Glutamatergic neuron (in vitro differentiated cells): ENCODE data around the gene NKAPL. TPM values are rescaled to one million over a fixed set of nuclear protein-coding genes. Genes with fewer than 3 reads are reported as not detected.

Source experiments
- DNase-seq: peaks from one replicate; pipeline ENCODE4 v3.0.0; 2022
- H3K27ac Mint-ChIP-seq: one replicate; pipeline ENCODE4 v1.8.0; 2020; ENCODE audit warnings: mild to moderate bottlenecking, mixed read lengths, inconsistent platforms; ENCODE audit not compliant: unreplicated experiment
- H3K27me3 Mint-ChIP-seq: one replicate; pipeline ENCODE4 v1.8.0; 2020; ENCODE audit warnings: mild to moderate bottlenecking, moderate library complexity, mixed read lengths, inconsistent platforms; ENCODE audit not compliant: unreplicated experiment
- H3K36me3 Mint-ChIP-seq: one replicate; pipeline ENCODE4 v1.8.0; 2020; ENCODE audit warnings: mild to moderate bottlenecking, mixed read lengths, inconsistent platforms; ENCODE audit not compliant: unreplicated experiment
- H3K4me1 Mint-ChIP-seq: one replicate; pipeline ENCODE4 v1.8.0; 2020; ENCODE audit warnings: mild to moderate bottlenecking, low read depth, mixed read lengths, inconsistent platforms; ENCODE audit not compliant: unreplicated experiment
- H3K4me3 Mint-ChIP-seq: one replicate; pipeline ENCODE4 v1.8.0; 2020; ENCODE audit warnings: mild to moderate bottlenecking, mixed read lengths, inconsistent platforms; ENCODE audit not compliant: unreplicated experiment
- H3K9me3 Mint-ChIP-seq: one replicate; pipeline ENCODE4 v1.8.0; 2020; ENCODE audit warnings: mild to moderate bottlenecking, moderate library complexity, mixed read lengths, inconsistent platforms; ENCODE audit not compliant: unreplicated experiment
- CTCF ChIP-seq: fragments of 200-600 bp; sonication (generic); IDR thresholded peaks from one replicate; pipeline ENCODE4 v1.5.0; 2021; ENCODE audit not compliant: partially characterized antibody, unreplicated experiment
- total RNA-seq: library from RNA; stranded (reverse); fragmentation: NEBNext Ultra II Directional; extraction: Animal tissue kit (Norgen Biotek cat#: 25700); gene quantifications from one replicate; pipeline ENCODE4 v1.2.1, GENCODE V29; 2021; ENCODE audit not compliant: unreplicated experiment

NKAPL gene
- total RNA-seq, 1 donor from 2014 or later: 0.69 TPM

GRCh38 chr6:28252009-28252975 is 6.8 kb upstream of the NKAPL start, which contains the start of gene ZKSCAN4:
Gene ZKSCAN4, minus strand, starts transcription at chr6:28252269. Its CDS starts 289 bp downstream, at chr6:28251980.
- peak; percentile 76 for DNase-seq
- Mint-ChIP-seq H3K4me3 (peak within 1 kb of the TSS; percentile 99), H3K27ac (peak within 1 kb of the TSS; percentile 87), H3K27me3 (no peaks in the 10 kb centered on the region), H3K4me1 (peaks cover 4% of the 10 kb centered on the region), H3K36me3 (no peaks in the 10 kb centered on the region), H3K9me3 (peaks cover 2% of the 10 kb centered on the region)
- TF ChIP-seq CTCF: no peak

- H3K27ac Mint-ChIP-seq: no peak overlapping the region
- H3K36me3 Mint-ChIP-seq: no peaks in the 10 kb centered on the region
- peaks cover 2% of the 10 kb centered on the region for H3K9me3 Mint-ChIP-seq
- DNase-seq: no peak
- peaks cover 4% of the 10 kb centered on the region for H3K4me1 Mint-ChIP-seq
- no peak overlapping the region for H3K4me3 Mint-ChIP-seq
- no peak for TF ChIP-seq CTCF
- no peaks in the 10 kb centered on the region for H3K27me3 Mint-ChIP-seq
These were observed 5.0 kb upstream of the NKAPL start for GRCh38 chr6:28254121-28254519.

- Mint-ChIP-seq H3K4me3 (no peak overlapping the region), H3K36me3 (no peaks in the 10 kb centered on the region), H3K9me3 (peaks cover 2% of the 10 kb centered on the region), H3K27me3 (no peaks in the 10 kb centered on the region), H3K27ac (no peak overlapping the region), H3K4me1 (no peaks in the 10 kb centered on the region)
- no peak for TF ChIP-seq CTCF
- DNase-seq: no peak
These were observed 2.1 kb upstream of the NKAPL start for GRCh38 chr6:28257042-28257441.

- H3K9me3 Mint-ChIP-seq: no peaks in the 10 kb centered on the region
- TF ChIP-seq CTCF: no peak
- H3K27me3 Mint-ChIP-seq: peaks cover 2% of the 10 kb centered on the region
These were observed 4.8 kb downstream of the NKAPL start for GRCh38 chr6:28263922-28264321.

GRCh38 chr6:28264834-28265401 is 5.8 kb downstream of the NKAPL start:
- no peaks in the 10 kb centered on the region for H3K9me3 Mint-ChIP-seq
- H3K4me1 Mint-ChIP-seq: no peaks in the 10 kb centered on the region
- TF ChIP-seq CTCF: no peak
- H3K4me3 Mint-ChIP-seq: no peak overlapping the region
- no peak overlapping the region for H3K27ac Mint-ChIP-seq
- DNase-seq: no peak
- peaks cover 2% of the 10 kb centered on the region for H3K27me3 Mint-ChIP-seq
- no peaks in the 10 kb centered on the region for H3K36me3 Mint-ChIP-seq

More at GRCh38 chr6:28263922-28264321, 4.8 kb downstream of the NKAPL start:
- no peak overlapping the region for H3K27ac Mint-ChIP-seq
- H3K4me1 Mint-ChIP-seq: no peaks in the 10 kb centered on the region
- H3K4me3 Mint-ChIP-seq: no peak overlapping the region
- H3K36me3 Mint-ChIP-seq: no peaks in the 10 kb centered on the region
- no peak for DNase-seq
